AG09309 (cell line): ENCODE measurements around the gene EML3.

Experiments used
- DNase-seq: peaks from one replicate; pipeline ENCODE4 v3.0.0-alpha.2; 2010; ENCODE audit warnings: low read depth
- H3K4me3 ChIP-seq: 2 replicates; pipeline ENCODE4 v1.5.1; 2011; ENCODE audit warnings: mild to moderate bottlenecking, low read depth, low read length, moderate library complexity; ENCODE audit not compliant: control insufficient read depth
- CTCF ChIP-seq: IDR thresholded peaks from 2 replicates; pipeline ENCODE4 v1.5.1; 2011; ENCODE audit warnings: mild to moderate bottlenecking, low read depth, low read length, inconsistent platforms; ENCODE audit not compliant: insufficient read depth, control insufficient read depth; ENCODE audit errors: missing control alignments

EML3 gene

GRCh38 chr11:62610403-62610802, 2.2 kb downstream of the EML3 start:
- TF ChIP-seq CTCF = no peak
- no peak for DNase-seq
- no peak overlapping the region for H3K4me3 ChIP-seq

GRCh38 chr11:62608776-62609175, 3.8 kb downstream of the EML3 start:
- no peak for DNase-seq
- no peak for TF ChIP-seq CTCF

GRCh38 chr11:62607714-62608113, 4.9 kb downstream of the EML3 start:
- no peak for TF ChIP-seq CTCF
- DNase-seq = no peak
- no peak overlapping the region for H3K4me3 ChIP-seq

More at GRCh38 chr11:62608776-62609175, 3.8 kb downstream of the EML3 start:
- no peak overlapping the region for H3K4me3 ChIP-seq

- DNase-seq = no peak
- no peak for TF ChIP-seq CTCF
- no peak overlapping the region for H3K4me3 ChIP-seq
These were observed 6.7 kb downstream of the EML3 start for GRCh38 chr11:62605902-62606301.

GRCh38 chr11:62605467-62605866, 7.1 kb downstream of the EML3 start:
- no peak for TF ChIP-seq CTCF
- H3K4me3 ChIP-seq = no peak overlapping the region
- DNase-seq = no peak

- DNase-seq = no peak
- TF ChIP-seq CTCF = no peak
- H3K4me3 ChIP-seq = no peak overlapping the region
These were observed 8.0 kb downstream of the EML3 start for GRCh38 chr11:62604460-62605120.
